GM18858 (cell line): ENCODE results near the gene PILRA.
"Not testable (repeated sequence)": the region's sequence is repeated elsewhere in the genome, so short reads cannot be mapped to it uniquely, and the experiment has no call there.

Experiments used
- ATAC-seq: cut with Tn5 transposase; IDR thresholded peaks from one replicate; pipeline ENCODE4 v1.9.1; 2021; ENCODE audit not compliant: unreplicated experiment

The PILRA gene

GRCh38 chr7:100378114-100378755 is 4.9 kb downstream of the PILRA start:
- ATAC-seq, result no peak

DNA sequence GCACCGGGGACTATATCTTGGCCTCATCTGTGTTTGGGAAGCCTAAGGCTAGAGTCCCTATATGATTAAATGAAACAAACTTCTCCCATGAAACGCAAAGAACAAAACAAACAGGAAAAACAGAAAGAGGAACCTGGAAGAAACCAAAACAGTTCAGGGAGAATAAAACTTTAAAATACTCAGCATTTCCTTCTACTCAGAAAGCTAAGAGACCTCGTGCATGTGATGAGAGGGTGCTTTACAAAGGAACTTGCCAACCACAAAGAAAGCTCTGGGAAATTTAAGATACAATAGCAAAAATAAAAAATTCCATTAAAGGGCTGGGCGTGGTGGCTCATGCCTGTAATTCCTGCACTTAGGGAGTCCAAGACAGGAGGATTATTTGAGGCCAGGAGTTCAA is 6.9 kb downstream of the PILRA start:
- no peak for ATAC-seq

- not testable (repeated sequence) for ATAC-seq
Measured at GRCh38 chr7:100381531-100382233, 8.4 kb downstream of the PILRA start.

- not testable (repeated sequence) for ATAC-seq
Measured at GRCh38 chr7:100382234-100382853, 9.1 kb downstream of the PILRA start.

DNA sequence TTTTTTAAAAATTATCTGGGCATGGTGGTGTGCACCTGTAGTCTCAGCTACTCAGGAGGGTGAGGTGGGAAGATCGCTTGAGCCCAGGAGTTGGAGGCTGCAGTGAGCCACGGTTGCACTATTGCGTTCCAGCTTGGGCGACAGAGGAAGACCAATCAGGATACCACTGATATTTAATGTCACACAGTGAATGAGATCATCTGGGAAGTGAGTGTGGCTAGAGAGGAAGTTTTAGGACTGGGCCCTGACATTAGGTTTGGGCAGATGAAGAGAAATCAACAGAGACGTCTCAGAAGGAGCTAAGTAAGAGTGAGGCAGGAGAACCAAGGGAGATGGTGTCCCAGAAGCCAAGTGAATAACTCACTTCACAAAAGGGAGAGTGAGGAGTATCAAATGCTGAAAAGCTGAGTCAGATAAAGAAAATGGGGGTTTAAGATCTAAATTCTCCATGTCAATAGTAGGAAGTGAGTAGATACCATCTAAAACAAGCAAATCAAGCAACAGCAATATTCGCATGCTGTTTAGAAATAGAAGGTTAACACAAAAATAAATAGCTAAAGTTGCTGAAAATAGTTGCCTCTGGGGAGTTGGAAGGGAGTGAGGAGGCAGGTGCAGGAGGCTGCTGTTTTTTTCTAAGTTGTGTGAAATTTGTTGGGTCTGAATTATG is 11.5 kb downstream of the PILRA start:
- no peak for ATAC-seq

DNA sequence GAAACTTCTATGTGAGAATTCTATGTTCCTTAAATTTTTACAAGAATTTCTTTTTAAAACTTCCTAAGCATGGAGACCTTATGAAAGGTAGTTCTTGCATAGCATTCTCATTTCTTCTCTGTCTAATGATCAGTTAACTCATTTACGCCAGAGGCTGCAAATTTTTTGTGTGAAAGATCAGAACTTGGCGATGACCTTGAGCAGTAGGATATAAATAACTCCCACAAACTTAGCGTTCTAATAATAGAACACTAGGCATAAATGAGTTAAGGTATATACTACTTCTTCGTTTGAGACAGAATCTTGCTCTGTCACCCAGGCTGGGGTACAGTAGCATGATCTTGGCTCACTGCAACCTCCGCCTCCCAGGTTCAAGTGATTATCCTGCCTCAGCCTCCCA is 13.7 kb downstream of the PILRA start:
- ATAC-seq, result no peak

GRCh38 chr7:100387695-100388094 is 14.4 kb downstream of the PILRA start:
- no peak for ATAC-seq

DNA sequence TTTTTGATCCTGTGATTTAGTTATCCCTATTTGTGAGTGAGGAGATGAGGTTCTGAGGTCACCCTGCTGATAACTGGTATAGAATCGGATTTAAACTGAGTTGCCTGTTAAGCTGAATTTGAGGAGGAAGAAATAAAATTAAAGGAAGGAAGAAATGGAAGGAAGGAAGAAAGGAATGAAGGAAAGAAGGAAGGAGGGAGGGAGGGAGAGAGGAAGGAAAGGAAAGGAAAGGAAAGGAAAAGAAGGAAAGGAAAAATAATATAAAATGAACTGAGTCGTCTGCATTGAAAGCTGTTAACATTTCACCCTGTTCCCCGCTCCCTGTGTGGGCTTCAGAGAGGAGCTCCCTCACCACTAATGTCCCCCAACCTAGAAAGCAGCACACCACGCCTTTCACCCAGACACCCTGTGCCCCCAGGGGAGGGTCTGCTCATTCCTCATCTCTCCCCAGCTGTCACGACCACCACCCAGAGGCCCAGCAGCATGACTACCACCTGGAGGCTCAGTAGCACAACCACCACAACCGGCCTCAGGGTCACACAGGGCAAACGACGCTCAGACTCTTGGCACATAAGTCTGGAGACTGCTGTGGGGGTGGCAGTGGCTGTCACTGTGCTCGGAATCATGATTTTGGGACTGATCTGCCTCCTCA is 16.3 kb downstream of the PILRA start:
- no peak for ATAC-seq

DNA sequence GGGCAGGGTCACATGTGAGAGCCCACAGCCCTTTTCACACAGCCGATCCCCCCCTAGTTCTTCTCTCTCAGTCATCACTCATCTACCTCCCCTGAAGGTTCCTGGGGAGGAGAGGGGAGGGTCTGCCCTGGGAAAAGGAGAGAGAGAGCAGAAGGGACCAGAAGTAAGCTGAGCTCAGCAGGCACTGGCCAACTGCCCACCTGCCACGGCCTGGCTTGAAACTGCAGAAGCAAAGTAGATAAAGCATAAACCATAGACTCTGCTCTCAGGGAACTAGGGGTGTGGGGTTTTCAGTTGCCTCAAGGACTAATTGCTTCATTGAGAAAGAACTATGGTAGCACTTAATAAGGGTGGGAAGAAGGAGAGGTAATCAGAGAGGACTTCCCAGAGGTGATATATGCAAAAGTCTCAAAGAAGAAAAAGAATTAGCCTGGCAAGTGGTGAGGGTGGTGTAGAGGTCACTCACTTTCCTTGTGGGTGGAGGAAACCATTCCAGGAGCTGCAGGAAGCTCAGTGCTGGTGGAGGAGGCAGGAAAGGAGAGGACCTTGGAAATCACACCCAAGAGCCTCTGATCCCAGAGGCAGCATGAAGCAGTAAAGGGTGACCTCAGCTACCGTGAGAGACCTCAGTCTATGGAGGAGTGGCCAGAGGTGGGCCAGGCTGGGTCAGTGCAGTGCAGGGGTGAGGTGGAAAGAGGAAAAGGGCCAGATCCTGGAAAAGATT is 17.2 kb downstream of the PILRA start:
- no peak for ATAC-seq

DNA sequence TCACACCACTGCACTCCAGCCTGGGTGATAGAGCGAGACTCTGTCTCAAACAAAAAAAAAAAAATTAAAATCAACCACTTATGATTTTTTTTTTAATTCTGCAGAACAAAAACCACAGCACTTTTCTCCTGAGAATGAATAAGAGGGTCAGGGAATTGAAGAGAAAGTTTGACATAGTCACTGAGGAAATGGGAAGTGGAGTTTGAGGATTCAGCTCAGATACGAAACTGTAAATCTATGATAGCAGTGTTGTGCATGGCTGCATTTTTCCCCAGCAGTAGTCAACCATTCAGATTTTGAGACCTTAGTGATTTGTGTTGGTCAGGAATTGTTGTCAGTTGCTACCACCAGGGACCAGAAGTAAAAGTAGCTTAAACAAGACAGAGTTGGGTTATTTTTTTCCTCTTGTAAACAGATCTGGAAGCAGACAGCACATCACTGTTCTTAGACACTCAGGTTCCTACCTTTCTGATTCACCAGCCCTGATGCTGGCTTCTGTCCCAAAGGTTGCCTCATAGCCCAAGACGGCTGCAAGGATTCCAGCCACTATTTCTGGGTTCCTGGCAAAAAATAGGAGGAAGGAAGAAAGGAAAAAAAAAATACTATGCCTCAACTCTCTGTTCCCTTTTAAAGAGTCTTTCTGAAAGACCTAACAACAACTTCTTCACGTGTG is 20.1 kb downstream of the PILRA start:
- no peak for ATAC-seq

DNA sequence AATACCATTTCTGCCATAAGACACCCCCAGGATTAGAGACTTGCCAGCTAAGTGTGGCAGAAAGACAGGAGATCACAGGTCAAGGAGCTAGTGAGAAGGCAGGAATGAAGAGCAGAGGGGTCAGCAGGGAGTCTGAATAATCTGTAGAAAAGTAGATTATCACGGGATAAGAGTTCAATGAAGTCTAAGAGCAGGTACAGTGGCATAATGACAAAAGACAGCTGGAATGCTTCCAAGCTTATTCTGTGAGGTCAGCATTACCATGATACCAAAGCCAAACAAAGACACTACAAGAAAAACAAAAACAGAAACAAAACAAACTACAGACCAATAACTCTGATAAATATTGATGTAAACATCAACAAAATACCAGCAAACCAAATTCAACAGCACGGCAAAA is 20.8 kb downstream of the PILRA start:
- ATAC-seq, result no peak

DNA sequence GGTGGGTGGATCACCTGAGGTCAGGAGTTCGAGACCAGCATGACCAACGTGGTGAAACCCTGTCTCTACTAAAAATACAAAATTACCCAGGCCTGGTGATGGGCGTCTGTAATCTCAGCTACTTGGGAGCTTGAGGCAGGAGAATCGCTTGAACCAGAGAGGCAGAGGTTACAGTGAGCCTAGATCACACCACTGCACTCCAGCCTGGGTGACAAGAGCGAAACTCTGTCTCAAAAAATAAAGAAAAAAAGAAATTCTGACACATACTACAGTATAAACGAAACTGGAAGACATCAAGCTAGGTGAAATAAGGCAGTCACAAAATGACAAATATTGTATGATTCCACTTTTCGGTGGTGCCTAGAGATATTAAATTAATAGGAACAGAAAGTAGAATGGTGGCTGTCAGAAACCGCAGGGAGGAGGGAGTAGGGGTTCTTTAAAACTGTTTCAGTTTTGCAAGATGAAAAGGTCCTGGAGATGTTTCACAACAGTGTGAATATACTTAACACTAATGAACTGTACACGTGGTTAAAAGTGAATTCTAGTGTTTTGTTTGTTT is 23.2 kb downstream of the PILRA start:
- peak; percentile 93 for ATAC-seq

- ATAC-seq, result no peak
Measured at GRCh38 chr7:100397315-100398081, 24.2 kb downstream of the PILRA start.

DNA sequence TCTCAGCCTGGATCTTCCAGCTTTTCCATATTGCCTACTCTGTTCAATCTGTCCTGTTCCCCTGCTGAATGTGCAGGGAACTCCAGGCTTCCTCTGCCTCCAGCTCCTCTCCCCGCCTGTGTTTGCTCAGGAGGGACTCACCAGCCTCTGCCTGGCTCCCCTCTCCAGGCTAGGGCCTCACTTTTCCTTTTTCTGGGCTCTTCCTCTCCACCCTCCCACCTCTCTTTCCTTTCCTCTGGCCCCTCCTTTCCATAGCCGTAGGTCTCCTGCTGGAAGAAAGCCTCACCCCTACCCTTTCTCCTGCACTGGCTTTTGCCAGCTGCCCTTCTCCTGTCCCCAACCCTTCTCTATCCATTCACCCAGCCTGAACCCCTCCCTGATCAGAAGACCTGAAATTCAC is 25.0 kb downstream of the PILRA start:
- no peak for ATAC-seq

DNA sequence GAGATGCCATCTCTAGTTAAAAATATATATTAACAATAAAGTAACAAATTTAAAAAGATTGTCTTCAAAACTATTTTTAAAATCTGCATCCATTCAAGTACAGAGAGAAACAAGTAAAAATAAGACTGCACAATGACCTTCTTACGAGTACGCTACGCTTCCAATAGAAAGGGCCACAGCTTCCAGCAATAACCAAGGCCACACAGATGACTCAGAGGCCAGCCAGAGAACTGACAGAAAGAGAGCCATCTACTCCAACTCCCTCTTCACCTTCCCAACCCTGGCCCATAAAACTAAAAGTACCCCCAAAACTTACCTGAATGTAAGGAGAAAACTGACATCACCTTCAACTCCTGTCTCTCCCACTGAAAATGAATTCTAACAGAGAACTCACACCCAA is 26.8 kb downstream of the PILRA start:
- ATAC-seq, result no peak

GRCh38 chr7:100400656-100401055 is 27.4 kb downstream of the PILRA start:
- no peak for ATAC-seq

- no peak for ATAC-seq
Measured at GRCh38 chr7:100401811-100402210, 28.5 kb downstream of the PILRA start.

DNA sequence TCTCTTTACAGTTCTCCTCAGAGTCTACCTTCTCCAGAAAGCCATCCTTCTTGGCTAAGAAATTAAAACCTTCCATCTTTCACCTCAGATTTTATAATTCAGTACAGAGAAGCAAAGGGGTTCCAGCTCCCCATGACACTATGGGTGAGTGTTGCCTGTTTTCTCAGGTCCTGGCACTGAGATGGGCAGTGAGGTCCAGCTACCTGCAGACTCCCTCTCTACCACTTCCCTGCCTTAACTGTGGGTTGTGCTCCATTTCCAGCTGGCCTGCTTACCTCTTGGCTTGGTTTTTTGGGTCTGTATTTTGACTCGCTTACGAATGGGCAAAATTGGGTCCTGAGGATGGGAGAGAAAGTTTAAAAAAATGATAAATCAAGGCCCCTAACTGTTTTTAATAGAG is 29.0 kb downstream of the PILRA start:
- ATAC-seq, result no peak

- ATAC-seq, result no peak
Measured at GRCh38 chr7:100406767-100407166, 33.5 kb downstream of the PILRA start.
